Heart right ventricle (tissue), 16 donors: Measurements from ENCODE around the gene TMC8. TPM values are rescaled to one million over a fixed set of nuclear protein-coding genes. Genes with fewer than 3 reads are reported as not detected.

Experiments
- ATAC-seq, 8 donors: fragments of 200-7000 bp; cut with Tn5 transposase; one replicate each; pipeline ENCODE4 v1.9.1; 2020; ENCODE audit warnings: mild to moderate bottlenecking in 8 of 8, moderate library complexity in 8 of 8, moderate number of reproducible peaks in 1 of 8
- DNase-seq, 2 donors: peaks; one replicate each; pipeline ENCODE4 v3.0.0-alpha.2; 2020
- H3K27ac ChIP-seq, 10 donors: fragments of 200-600 bp; sonication (generic) in 2 of 10; one replicate each; pipeline versions ENCODE4 v1.5.0 to v1.8.0; 2020 to 2022; ENCODE audit warnings: mild to moderate bottlenecking in 3 of 10
- H3K27me3 ChIP-seq, 7 donors: fragments of 200-600 bp; one replicate each; pipeline ENCODE4 v1.8.0; 2021 to 2022; ENCODE audit warnings: mild to moderate bottlenecking in 2 of 7
- H3K36me3 ChIP-seq, 9 donors: fragments of 200-600 bp; sonication (generic) in 1 of 9; one replicate each; pipeline versions ENCODE4 v1.5.0 to v1.8.0; 2020 to 2022; ENCODE audit warnings: mild to moderate bottlenecking in 2 of 9
- H3K4me1 ChIP-seq, 9 donors: fragments of 200-600 bp; sonication (generic) in 1 of 9; one replicate each; pipeline versions ENCODE4 v1.5.0 to v1.8.0; 2020 to 2022; ENCODE audit warnings: mild to moderate bottlenecking in 4 of 9
- H3K4me3 ChIP-seq, 10 donors: fragments of 200-600 bp; sonication (generic) in 2 of 10; one replicate each; pipeline versions ENCODE4 v1.5.0 to v1.8.0; 2020 to 2022; ENCODE audit warnings: mild to moderate bottlenecking in 7 of 10, moderate library complexity in 2 of 10
- H3K9me3 ChIP-seq, 11 donors: fragments of 200-600 bp in 10 of 11; sonication (generic) in 2 of 11; one replicate each; pipeline versions ENCODE4 v1.5.0 to v1.8.0; 2013 to 2022; ENCODE audit warnings: mild to moderate bottlenecking in 2 of 11, control low read depth in 1 of 11, moderate library complexity in 1 of 11
- WGBS, 2 donors: extraction: QIAGEN DNeasy Blood & Tissue Kit; methylation state at CpG; one replicate each; pipeline ENCODE4 v1.1.7; 2013; ENCODE audit warnings: inconsistent platforms in 1 of 2; 5-methylcytosine and 5-hydroxymethylcytosine counted together
- intact Hi-C, 10 donors: fragments of 100-400 bp; cut with DNase I; formaldehyde crosslinking; loops; one replicate each; pipeline versions ENCODE4 v1.11.1 to v1.14.2; 2022
- polyA plus RNA-seq, 2 donors: library from polyadenylated mRNA; stranded (reverse); fragments of 200-250 nt; gene quantifications; one replicate each; pipeline ENCODE4 v1.2.3, GENCODE V29; 2013
- total RNA-seq, 10 donors: library from RNA; stranded (reverse); fragmentation: NEBNext Ultra II Directional in 3 of 10; extraction: Animal tissue kit (Norgen Biotek cat#: 25700) in 3 of 10; gene quantifications; one replicate each; pipeline versions ENCODE4 v1.2.1 to v1.2.4, GENCODE V29; 2021 to 2023
- TF ChIP-seq, protein P1 (sequence below), 9 donors: fragments of 200-600 bp; sonication (generic) in 2 of 9; IDR thresholded peaks; one replicate each; pipeline versions ENCODE4 v1.5.0 to v1.8.0; 2021 to 2022; ENCODE audit warnings: antibody characterized with exemption in 9 of 9, mild to moderate bottlenecking in 5 of 9, moderate library complexity in 1 of 9
- donor health status: Arrhythmogenic right ventricular cardiomyopathy.
- donor health status: ischemic (EF 13 %, LVEDD 7.1; RV severe dilation, severe dysfunction).
- donor health status: healthy with polysubstance abuse.
- donor health status: DM: no; HTN: yes; CAD: no.
- donor health status: DM: no; HTN: no; CAD: no.
- donor health status: ischemic (EF 25% LVEDD 6.9; RV normal size, moderate dysfunction).
- donor health status: ischemic (EF 25% LVEDD 5.7; RV mildly dilated, moderate dysfunction).
- donor health status: healthy.
- donor health status: DM: yes; HTN: yes; CAD: no.
- donor health status: Ischemic cardiomyopathy.
- donor health status: ischemic (EF 35%, LVEDD 5.7; RV mildly dilated, moderate dysfunction).
- donor health status: nonischemic (EF 11% LVEDD 7.7; RV severe dilation, severe dysfunction).
- donor health status: DM: yes; HTN: yes; CAD: no.
- donor health status: PGD.
- donor health status: ischemic (EF 29% LVEDD 5.4; RV normal size, mild dysfunction).
- donor health status: nonischemic (EF 23%, LVEDD 6.1; RV moderate dilation, normal function).

The TMC8 gene
- total and polyA plus RNA-seq, 12 donors, result 0.85 to 11.2 (median 2.1) TPM

DNA sequence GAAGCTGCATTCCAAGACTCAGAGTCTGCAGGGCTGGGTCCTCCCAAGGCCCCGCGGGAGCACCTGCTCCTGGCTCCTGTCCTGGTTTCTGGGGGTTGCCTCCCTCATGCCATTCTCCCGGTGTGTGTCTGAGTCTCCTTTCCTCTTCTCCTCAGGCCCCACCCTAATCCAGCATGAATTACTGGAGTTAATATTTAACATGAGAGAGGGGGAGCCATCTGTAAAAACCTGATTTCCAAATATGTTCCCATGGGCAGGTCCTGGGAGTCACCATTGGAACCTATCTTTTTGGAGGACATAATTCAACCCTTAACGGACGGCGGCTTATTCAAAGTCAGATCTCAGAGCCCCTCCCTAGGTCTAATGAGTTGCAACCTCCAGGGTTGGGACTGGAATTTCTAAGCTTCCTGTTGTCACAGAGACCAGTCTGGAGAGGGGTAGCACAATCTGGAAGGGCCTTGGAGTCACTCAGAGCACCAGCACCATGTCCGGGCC is 21.0 kb downstream of the TMC8 start:
- H3K27ac ChIP-seq, result peak overlapping the region in 4 of 10 donors; percentile 24 to 72 (median 39)
- H3K4me1 ChIP-seq, result peaks cover 0 to 24% (median 9%) of the 10 kb centered on the region in 9 donors
- WGBS, 2 donors, result 58 to 71% methylated on average over 7 of the region's 7 CpGs
- intact Hi-C loops, result no loop called here
- H3K4me3 ChIP-seq, result no peak overlapping the region
- ATAC-seq (peak; percentile 31 to 73 (median 61)), DNase-seq (no peak)
- no peaks in the 10 kb centered on the region for H3K9me3 ChIP-seq
- H3K27me3 ChIP-seq, result no peaks in the 10 kb centered on the region
- H3K36me3 ChIP-seq, result no peaks in the 10 kb centered on the region
- TF ChIP-seq, protein P1, sequence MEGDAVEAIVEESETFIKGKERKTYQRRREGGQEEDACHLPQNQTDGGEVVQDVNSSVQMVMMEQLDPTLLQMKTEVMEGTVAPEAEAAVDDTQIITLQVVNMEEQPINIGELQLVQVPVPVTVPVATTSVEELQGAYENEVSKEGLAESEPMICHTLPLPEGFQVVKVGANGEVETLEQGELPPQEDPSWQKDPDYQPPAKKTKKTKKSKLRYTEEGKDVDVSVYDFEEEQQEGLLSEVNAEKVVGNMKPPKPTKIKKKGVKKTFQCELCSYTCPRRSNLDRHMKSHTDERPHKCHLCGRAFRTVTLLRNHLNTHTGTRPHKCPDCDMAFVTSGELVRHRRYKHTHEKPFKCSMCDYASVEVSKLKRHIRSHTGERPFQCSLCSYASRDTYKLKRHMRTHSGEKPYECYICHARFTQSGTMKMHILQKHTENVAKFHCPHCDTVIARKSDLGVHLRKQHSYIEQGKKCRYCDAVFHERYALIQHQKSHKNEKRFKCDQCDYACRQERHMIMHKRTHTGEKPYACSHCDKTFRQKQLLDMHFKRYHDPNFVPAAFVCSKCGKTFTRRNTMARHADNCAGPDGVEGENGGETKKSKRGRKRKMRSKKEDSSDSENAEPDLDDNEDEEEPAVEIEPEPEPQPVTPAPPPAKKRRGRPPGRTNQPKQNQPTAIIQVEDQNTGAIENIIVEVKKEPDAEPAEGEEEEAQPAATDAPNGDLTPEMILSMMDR (IDR thresholded peaks at IDR 0.05), result no peak

- peaks cover 0 to 28% (median 9%) of the 10 kb centered on the region in 9 donors for H3K4me1 ChIP-seq
- 84 to 85% methylated on average over 11 of the region's 11 CpGs for WGBS, 2 donors
- H3K36me3 ChIP-seq, result no peaks in the 10 kb centered on the region
- peak overlapping the region in 1 of 10 donors; percentile 70 for H3K27ac ChIP-seq
- intact Hi-C loops, result no loop called here
- no peaks in the 10 kb centered on the region for H3K9me3 ChIP-seq
- ATAC-seq (peak in 1 of 8 donors; percentile 42), DNase-seq (no peak)
- no peak overlapping the region for H3K4me3 ChIP-seq
- no peaks in the 10 kb centered on the region for H3K27me3 ChIP-seq
- TF ChIP-seq, protein P1 (IDR thresholded peaks at IDR 0.05), result no peak
Observed at GRCh38 chr17:78154903-78155811, 24.6 kb downstream of the TMC8 start.

- intact Hi-C loops, result no loop called here
- no peaks in the 10 kb centered on the region for H3K36me3 ChIP-seq
- no peaks in the 10 kb centered on the region for H3K27me3 ChIP-seq
- 83 to 85% methylated on average over 10 of the region's 10 CpGs for WGBS, 2 donors
- no peaks in the 10 kb centered on the region for H3K9me3 ChIP-seq
- DNase-seq, result no peak
- TF ChIP-seq, protein P1 (IDR thresholded peaks at IDR 0.05), result no peak
- no peak overlapping the region for H3K27ac ChIP-seq
- no peak for ATAC-seq
- H3K4me1 ChIP-seq, result peaks cover 0 to 24% (median 0%) of the 10 kb centered on the region in 9 donors
- no peak overlapping the region for H3K4me3 ChIP-seq
Observed at GRCh38 chr17:78159575-78160158, 29.1 kb downstream of the TMC8 start.

DNA sequence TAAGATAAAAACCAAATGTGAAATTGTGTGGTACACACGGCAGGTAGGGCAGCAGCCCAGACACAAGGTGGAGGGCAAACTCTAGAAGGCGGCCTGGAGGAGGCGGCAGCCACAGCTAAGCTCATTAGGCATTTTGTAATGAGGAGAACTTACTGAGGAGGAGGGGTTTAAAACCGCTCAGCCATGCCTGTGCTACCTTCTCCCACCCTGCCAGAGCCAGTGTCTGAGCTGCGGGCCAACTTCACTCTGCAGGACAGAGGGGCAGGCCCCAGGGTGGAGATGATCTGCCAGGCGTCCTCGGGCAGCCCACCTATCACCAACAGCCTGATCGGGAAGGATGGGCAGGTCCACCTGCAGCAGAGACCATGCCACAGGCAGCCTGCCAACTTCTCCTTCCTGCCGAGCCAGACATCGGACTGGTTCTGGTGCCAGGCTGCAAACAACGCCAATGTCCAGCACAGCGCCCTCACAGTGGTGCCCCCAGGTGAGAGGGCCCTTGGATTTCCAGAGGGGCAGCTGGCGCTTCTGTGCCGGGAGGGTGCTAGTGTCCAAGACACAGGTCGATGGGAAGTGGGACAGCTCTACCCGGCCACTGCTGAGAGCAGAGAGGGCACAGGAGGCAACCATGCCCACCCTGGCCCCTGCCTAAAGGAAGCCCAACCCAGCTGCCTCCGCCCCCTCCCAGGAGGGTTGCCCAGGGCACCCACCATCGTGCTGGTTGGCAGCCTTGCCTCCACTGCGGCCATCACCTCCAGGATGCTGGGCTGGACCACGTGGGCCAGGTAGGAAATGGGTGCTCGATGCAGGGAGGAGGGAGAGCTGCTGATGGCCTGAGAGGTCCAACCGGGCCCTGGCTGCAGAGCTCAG is 33.5 kb downstream of the TMC8 start:
- no peak for DNase-seq
- no peaks in the 10 kb centered on the region for H3K9me3 ChIP-seq
- H3K36me3 ChIP-seq, result no peaks in the 10 kb centered on the region
- H3K27ac ChIP-seq, result no peak overlapping the region
- WGBS, 2 donors, result 76% methylated on average over 22 of the region's 22 CpGs
- TF ChIP-seq, protein P1 (IDR thresholded peaks at IDR 0.05), result no peak
- peaks cover 0 to 11% (median 5%) of the 10 kb centered on the region in 9 donors for H3K4me1 ChIP-seq
- no peaks in the 10 kb centered on the region for H3K27me3 ChIP-seq
- no peak for ATAC-seq
- H3K4me3 ChIP-seq, result no peak overlapping the region
- intact Hi-C loops, result no loop called here
